Osteoblast (primary cell): ENCODE data around the gene SLC37A1. TPM values are rescaled to one million over a fixed set of nuclear protein-coding genes. Genes with fewer than 3 reads are reported as not detected.

ENCODE experiments used
- DNase-seq: peaks from one replicate; pipeline ENCODE4 v3.0.0; 2011; ENCODE audit warnings: low spot score, mixed read lengths; ENCODE audit not compliant: insufficient read length; ENCODE audit errors: missing footprints
- H2AFZ ChIP-seq: 2 replicates; pipeline ENCODE4 v1.6.0; 2011; ENCODE audit warnings: mild to moderate bottlenecking, low read length
- H3K27ac ChIP-seq: 2 replicates; pipeline ENCODE4 v1.5.1; 2011; ENCODE audit warnings: mild to moderate bottlenecking, low read depth, low read length, moderate library complexity
- H3K27me3 ChIP-seq: 2 replicates; pipeline ENCODE4 v1.6.0; 2012; ENCODE audit warnings: mild to moderate bottlenecking, control low read depth, inconsistent platforms, low read length, moderate library complexity; ENCODE audit not compliant: insufficient read depth
- H3K36me3 ChIP-seq: 2 replicates; pipeline ENCODE4 v1.5.1; 2011; ENCODE audit warnings: mild to moderate bottlenecking, low read length, control low read depth, moderate library complexity; ENCODE audit not compliant: insufficient read depth
- H3K4me1 ChIP-seq: 2 replicates; pipeline ENCODE4 v1.5.1; 2011; ENCODE audit warnings: mild to moderate bottlenecking, low read length, control low read depth, moderate library complexity; ENCODE audit not compliant: insufficient read depth
- H3K4me2 ChIP-seq: 2 replicates; pipeline ENCODE4 v1.6.0; 2011; ENCODE audit warnings: mild to moderate bottlenecking, low read length; ENCODE audit not compliant: insufficient read depth
- H3K4me3 ChIP-seq: fragments of 200-600 bp; sonication (generic); 3 replicates; pipeline ENCODE4 v1.5.1; 2012; ENCODE audit warnings: mild to moderate bottlenecking, low read length, inconsistent platforms; ENCODE audit not compliant: insufficient read depth
- H3K79me2 ChIP-seq: 2 replicates; pipeline ENCODE4 v1.6.0; 2012; ENCODE audit warnings: mild to moderate bottlenecking, low read length, control low read depth, inconsistent platforms; ENCODE audit not compliant: insufficient read depth
- H3K9me3 ChIP-seq: 2 replicates; pipeline ENCODE4 v1.5.1; 2011; ENCODE audit warnings: low read depth, low read length, control low read depth
- H4K20me1 ChIP-seq: 2 replicates; pipeline ENCODE4 v1.6.0; 2012; ENCODE audit warnings: mild to moderate bottlenecking, low read length, control low read depth; ENCODE audit not compliant: insufficient read depth
- CTCF ChIP-seq: IDR thresholded peaks from 2 replicates; pipeline ENCODE4 v1.5.1; 2011; ENCODE audit warnings: mild to moderate bottlenecking, low read depth, low read length, moderate library complexity; ENCODE audit errors: extremely low read depth
- total RNA-seq: library from RNA; depleted of rRNA; stranded (reverse); fragments of >200 nt; gene quantifications from 2 replicates; pipeline ENCODE4 v1.2.3, GENCODE V29; 2012

SLC37A1 gene
- total RNA-seq, 1 donor = 6.9 TPM

- Histone ChIP-seq H3K9me3 (no peaks in the 10 kb centered on the region), H4K20me1 (no peaks in the 10 kb centered on the region), H3K36me3 (no peaks in the 10 kb centered on the region), H3K4me1 (no peaks in the 10 kb centered on the region), H3K27ac (no peak overlapping the region), H3K27me3 (no peaks in the 10 kb centered on the region), H3K79me2 (no peaks in the 10 kb centered on the region), H3K4me3 (no peak overlapping the region), H2AFZ (no peak overlapping the region), H3K4me2 (no peak overlapping the region)
- no peak for DNase-seq
- TF ChIP-seq CTCF = no peak
These were observed 53.5 kb downstream of the SLC37A1 start for GRCh38 chr21:42567214-42567555.

- H3K27me3 ChIP-seq = no peaks in the 10 kb centered on the region
- H3K4me3 ChIP-seq = no peak overlapping the region
- no peaks in the 10 kb centered on the region for H3K9me3 ChIP-seq
- no peak overlapping the region for H2AFZ ChIP-seq
- no peak overlapping the region for H3K27ac ChIP-seq
- H3K4me1 ChIP-seq = no peaks in the 10 kb centered on the region
- H3K79me2 ChIP-seq = no peaks in the 10 kb centered on the region
- no peaks in the 10 kb centered on the region for H3K36me3 ChIP-seq
- peak; percentile 70 for DNase-seq
- H3K4me2 ChIP-seq = no peak overlapping the region
- TF ChIP-seq CTCF = no peak
- no peaks in the 10 kb centered on the region for H4K20me1 ChIP-seq
These were observed 54.2 kb downstream of the SLC37A1 start for GRCh38 chr21:42567861-42568260.

GRCh38 chr21:42568376-42568775 is 54.7 kb downstream of the SLC37A1 start:
- TF ChIP-seq CTCF = no peak
- no peaks in the 10 kb centered on the region for H3K79me2 ChIP-seq
- no peaks in the 10 kb centered on the region for H3K27me3 ChIP-seq
- H3K27ac ChIP-seq = no peak overlapping the region
- no peak overlapping the region for H3K4me3 ChIP-seq
- no peak overlapping the region for H3K4me2 ChIP-seq
- no peaks in the 10 kb centered on the region for H3K36me3 ChIP-seq
- H3K9me3 ChIP-seq = no peaks in the 10 kb centered on the region
- no peak for DNase-seq
- no peaks in the 10 kb centered on the region for H3K4me1 ChIP-seq
- H2AFZ ChIP-seq = no peak overlapping the region
- H4K20me1 ChIP-seq = no peaks in the 10 kb centered on the region

GRCh38 chr21:42568866-42569731 is 55.4 kb downstream of the SLC37A1 start:
- H2AFZ ChIP-seq = no peak overlapping the region
- TF ChIP-seq CTCF = no peak
- H3K4me3 ChIP-seq = no peak overlapping the region
- H3K27ac ChIP-seq = no peak overlapping the region
- no peaks in the 10 kb centered on the region for H3K4me1 ChIP-seq
- H3K9me3 ChIP-seq = no peaks in the 10 kb centered on the region
- no peaks in the 10 kb centered on the region for H4K20me1 ChIP-seq
- H3K79me2 ChIP-seq = no peaks in the 10 kb centered on the region
- H3K27me3 ChIP-seq = no peaks in the 10 kb centered on the region
- H3K36me3 ChIP-seq = no peaks in the 10 kb centered on the region
- peak; percentile 62 for DNase-seq
- no peak overlapping the region for H3K4me2 ChIP-seq
